Panc1 (cell line): Measurements from ENCODE around the gene CDKN1A. TPM values are rescaled to one million over a fixed set of nuclear protein-coding genes. Genes with fewer than 3 reads are reported as not detected.

Experiments used
- ATAC-seq: fragments of 200-7000 bp; cut with Tn5 transposase; 2 replicates; pipeline ENCODE4 v1.9.1; 2020; ENCODE audit warnings: mild to moderate bottlenecking, moderate library complexity
- BruUV-seq: library from RNA; stranded (reverse); fragments of 400-500 nt; replicated peaks from 2 replicates; lab custom pipeline; 2021; lab: Mats Ljungman, UMichigan
- CTCF ChIA-PET: fragments of 300-600 bp; sonication (Branson Sonifier 250); formaldehyde crosslinking; loops from one replicate; lab custom pipeline; 2022; ENCODE audit warnings: antibody characterized with exemption; lab: Charles Lee
- POLR2A ChIA-PET: fragments of 300-600 bp; sonication (Branson Sonifier 250); formaldehyde crosslinking; loops from one replicate; lab custom pipeline; 2022; ENCODE audit warnings: antibody characterized with exemption; lab: Charles Lee
- DNase-seq: peaks from one replicate; pipeline ENCODE4 v3.0.0-alpha.2; 2010; ENCODE audit warnings: low read depth, low spot score
- H3K27ac ChIP-seq: 2 replicates; pipeline ENCODE4 v1.5.1; 2011; ENCODE audit warnings: mild to moderate bottlenecking, low read length, inconsistent platforms
- H3K27me3 ChIP-seq: fragments of 200-500 bp; sonication (Bioruptor generic); 2 replicates; pipeline ENCODE4 v1.6.0; 2014; ENCODE audit warnings: low read length, inconsistent platforms; ENCODE audit not compliant: control insufficient read depth, insufficient read depth
- H3K36me3 ChIP-seq: fragments of 200-500 bp; sonication (Bioruptor generic); 2 replicates; pipeline ENCODE4 v1.5.1; 2014; ENCODE audit warnings: inconsistent platforms, mild to moderate bottlenecking, low read length, moderate library complexity; ENCODE audit not compliant: control insufficient read depth, insufficient read depth
- H3K4me1 ChIP-seq: 2 replicates; pipeline ENCODE4 v1.5.1; 2011; ENCODE audit warnings: inconsistent platforms, mild to moderate bottlenecking, low read length, moderate library complexity; ENCODE audit not compliant: control insufficient read depth, insufficient read depth
- H3K4me3 ChIP-seq, 2 experiments: 2 replicates each; pipeline ENCODE4 v1.5.1; 2011 to 2012; ENCODE audit warnings: low read depth in 2 of 2, low read length in 2 of 2, mild to moderate bottlenecking in 2 of 2, inconsistent platforms in 1 of 2, moderate library complexity in 1 of 2
- H3K9me3 ChIP-seq: fragments of 200-500 bp; sonication (Bioruptor generic); 2 replicates; pipeline ENCODE4 v1.5.1; 2014; ENCODE audit warnings: low read depth, mild to moderate bottlenecking, inconsistent platforms, low read length, moderate library complexity; ENCODE audit not compliant: control insufficient read depth, insufficient read depth
- POLR2AphosphoS5 ChIP-seq: IDR thresholded peaks from 2 replicates; pipeline ENCODE4 v1.6.1; 2012; ENCODE audit warnings: mild to moderate bottlenecking, low read depth, low read length, moderate library complexity
- SIN3A ChIP-seq: IDR thresholded peaks from 2 replicates; pipeline ENCODE4 v1.6.1; 2012; ENCODE audit warnings: low read depth, mild to moderate bottlenecking, low read length, moderate library complexity, borderline replicate concordance; ENCODE audit not compliant: insufficient read depth
- TCF7L2 ChIP-seq: IDR thresholded peaks from 2 replicates; pipeline ENCODE4 v1.6.1; 2011; ENCODE audit warnings: mild to moderate bottlenecking, low read depth, low read length, inconsistent platforms
- in situ Hi-C: cut with HindIII; loops from 2 replicates; pipeline ENCODE4 v1.10.0; 2016; ENCODE audit warnings: low sequenced_read_pairs, low pct_unique_long_range_greater_than_20kb
- intact Hi-C: fragments of 100-400 bp; cut with micrococcal nuclease; formaldehyde crosslinking; loops from one replicate; pipeline ENCODE4 v1.10.0; 2022; ENCODE audit not compliant: unreplicated experiment
- total RNA-seq: library from RNA; stranded (reverse); gene quantifications from one replicate; pipeline ENCODE4 v1.2.1, GENCODE V29; 2021; ENCODE audit not compliant: unreplicated experiment
- TF ChIP-seq, protein P1 (sequence below), 2 experiments: IDR thresholded peaks; 2 replicates each; pipeline ENCODE4 v1.6.1; 2011 to 2012; ENCODE audit warnings: low read depth in 2 of 2, control low read depth in 1 of 2, low read length in 1 of 2, mild to moderate bottlenecking in 1 of 2, moderate library complexity in 1 of 2; ENCODE audit not compliant: insufficient read depth in 1 of 2
- TF ChIP-seq, protein P2 (sequence below): fragments of 450-650 bp; IDR thresholded peaks from 2 replicates; pipeline ENCODE4 v1.5.1; 2017; ENCODE audit warnings: mild to moderate bottlenecking

Gene CDKN1A
- total RNA-seq, 1 experiment from 2014 or later: 46.2 TPM

- H3K4me1 ChIP-seq: no peaks in the 10 kb centered on the region
- H3K27me3 ChIP-seq: no peaks in the 10 kb centered on the region
- in situ Hi-C loops: no loop called here
- no peak overlapping the region for H3K27ac ChIP-seq
- ATAC-seq (no peak), DNase-seq (no peak)
- H3K4me3 ChIP-seq: no peak overlapping the region
- TF ChIP-seq TCF7L2 (no peak), SIN3A (no peak), POLR2AphosphoS5 (no peak)
- TF ChIP-seq, protein P1, sequence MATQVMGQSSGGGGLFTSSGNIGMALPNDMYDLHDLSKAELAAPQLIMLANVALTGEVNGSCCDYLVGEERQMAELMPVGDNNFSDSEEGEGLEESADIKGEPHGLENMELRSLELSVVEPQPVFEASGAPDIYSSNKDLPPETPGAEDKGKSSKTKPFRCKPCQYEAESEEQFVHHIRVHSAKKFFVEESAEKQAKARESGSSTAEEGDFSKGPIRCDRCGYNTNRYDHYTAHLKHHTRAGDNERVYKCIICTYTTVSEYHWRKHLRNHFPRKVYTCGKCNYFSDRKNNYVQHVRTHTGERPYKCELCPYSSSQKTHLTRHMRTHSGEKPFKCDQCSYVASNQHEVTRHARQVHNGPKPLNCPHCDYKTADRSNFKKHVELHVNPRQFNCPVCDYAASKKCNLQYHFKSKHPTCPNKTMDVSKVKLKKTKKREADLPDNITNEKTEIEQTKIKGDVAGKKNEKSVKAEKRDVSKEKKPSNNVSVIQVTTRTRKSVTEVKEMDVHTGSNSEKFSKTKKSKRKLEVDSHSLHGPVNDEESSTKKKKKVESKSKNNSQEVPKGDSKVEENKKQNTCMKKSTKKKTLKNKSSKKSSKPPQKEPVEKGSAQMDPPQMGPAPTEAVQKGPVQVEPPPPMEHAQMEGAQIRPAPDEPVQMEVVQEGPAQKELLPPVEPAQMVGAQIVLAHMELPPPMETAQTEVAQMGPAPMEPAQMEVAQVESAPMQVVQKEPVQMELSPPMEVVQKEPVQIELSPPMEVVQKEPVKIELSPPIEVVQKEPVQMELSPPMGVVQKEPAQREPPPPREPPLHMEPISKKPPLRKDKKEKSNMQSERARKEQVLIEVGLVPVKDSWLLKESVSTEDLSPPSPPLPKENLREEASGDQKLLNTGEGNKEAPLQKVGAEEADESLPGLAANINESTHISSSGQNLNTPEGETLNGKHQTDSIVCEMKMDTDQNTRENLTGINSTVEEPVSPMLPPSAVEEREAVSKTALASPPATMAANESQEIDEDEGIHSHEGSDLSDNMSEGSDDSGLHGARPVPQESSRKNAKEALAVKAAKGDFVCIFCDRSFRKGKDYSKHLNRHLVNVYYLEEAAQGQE (IDR thresholded peaks at IDR 0.05; ENCODE audit: insufficient read depth in 1 of 2, low read depth in 2 of 2, low read length in 1 of 2): no peak
- TF ChIP-seq, protein P2, sequence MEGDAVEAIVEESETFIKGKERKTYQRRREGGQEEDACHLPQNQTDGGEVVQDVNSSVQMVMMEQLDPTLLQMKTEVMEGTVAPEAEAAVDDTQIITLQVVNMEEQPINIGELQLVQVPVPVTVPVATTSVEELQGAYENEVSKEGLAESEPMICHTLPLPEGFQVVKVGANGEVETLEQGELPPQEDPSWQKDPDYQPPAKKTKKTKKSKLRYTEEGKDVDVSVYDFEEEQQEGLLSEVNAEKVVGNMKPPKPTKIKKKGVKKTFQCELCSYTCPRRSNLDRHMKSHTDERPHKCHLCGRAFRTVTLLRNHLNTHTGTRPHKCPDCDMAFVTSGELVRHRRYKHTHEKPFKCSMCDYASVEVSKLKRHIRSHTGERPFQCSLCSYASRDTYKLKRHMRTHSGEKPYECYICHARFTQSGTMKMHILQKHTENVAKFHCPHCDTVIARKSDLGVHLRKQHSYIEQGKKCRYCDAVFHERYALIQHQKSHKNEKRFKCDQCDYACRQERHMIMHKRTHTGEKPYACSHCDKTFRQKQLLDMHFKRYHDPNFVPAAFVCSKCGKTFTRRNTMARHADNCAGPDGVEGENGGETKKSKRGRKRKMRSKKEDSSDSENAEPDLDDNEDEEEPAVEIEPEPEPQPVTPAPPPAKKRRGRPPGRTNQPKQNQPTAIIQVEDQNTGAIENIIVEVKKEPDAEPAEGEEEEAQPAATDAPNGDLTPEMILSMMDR: no peak
- no peaks in the 10 kb centered on the region for H3K36me3 ChIP-seq
- ChIA-PET CTCF (no interaction called here), POLR2A (no interaction called here)
- no TSS peak for BruUV-seq
- no peaks in the 10 kb centered on the region for H3K9me3 ChIP-seq
- intact Hi-C loops: no loop called here
Observed at GRCh38 chr6:36698871-36699271, 20.4 kb downstream of the CDKN1A start.

DNA sequence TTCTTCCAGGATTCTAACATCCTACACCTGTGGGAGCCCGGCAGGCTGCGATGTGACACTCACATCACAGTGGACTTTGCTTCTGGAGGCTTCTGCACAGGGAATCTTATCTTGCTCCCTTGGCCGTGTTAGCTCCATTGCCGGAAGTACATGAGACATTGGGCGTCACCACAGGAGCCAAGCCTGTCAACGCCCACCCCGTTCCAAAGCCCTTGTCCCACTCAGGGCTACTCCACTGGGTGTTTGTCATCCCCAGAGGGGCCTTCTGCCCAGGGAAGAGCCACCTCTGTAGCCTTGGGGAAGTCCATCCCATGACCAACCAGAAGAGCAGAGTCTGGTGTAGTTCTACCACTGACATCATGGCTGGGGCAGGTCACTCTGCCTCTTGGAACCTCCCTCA, 20.8 kb downstream of the CDKN1A start:
- BruUV-seq: no TSS peak
- no peak for DNase-seq
- intact Hi-C loops: no loop called here
- no peak overlapping the region for H3K27ac ChIP-seq
- H3K4me3 ChIP-seq: no peak overlapping the region
- in situ Hi-C loops: no loop called here
- no peaks in the 10 kb centered on the region for H3K9me3 ChIP-seq
- no peaks in the 10 kb centered on the region for H3K27me3 ChIP-seq
- no peak for ATAC-seq
- ChIA-PET POLR2A (no interaction called here), CTCF (no interaction called here)
- no peaks in the 10 kb centered on the region for H3K4me1 ChIP-seq
- TF ChIP-seq TCF7L2 (no peak), SIN3A (no peak), POLR2AphosphoS5 (no peak)
- TF ChIP-seq, protein P2: no peak
- TF ChIP-seq, protein P1 (IDR thresholded peaks at IDR 0.05; ENCODE audit: insufficient read depth in 1 of 2, low read depth in 2 of 2, low read length in 1 of 2): no peak
- no peaks in the 10 kb centered on the region for H3K36me3 ChIP-seq
